Fibroblast of lung (primary cell): ENCODE data around the gene HNF4A.

Experiments
- CTCF ChIP-seq, 2 donors: IDR thresholded peaks in 1 of 2; conservative IDR thresholded peaks in 1 of 2; 1 replicate in 1 of 2; 2 replicates in 1 of 2; pipeline ENCODE4 v1.5.1; 2011 to 2012; ENCODE audit warnings: low read length in 2 of 2, control low read depth in 1 of 2, inconsistent platforms in 1 of 2, low read depth in 1 of 2, mild to moderate bottlenecking in 1 of 2
- EZH2 ChIP-seq: IDR thresholded peaks from 2 replicates; pipeline ENCODE4 v1.5.1; 2012; ENCODE audit warnings: low read length, control low read depth, mild to moderate bottlenecking; ENCODE audit errors: missing control alignments

- TF ChIP-seq CTCF (conservative IDR thresholded peaks at IDR 0.05 in 1 of 2, IDR thresholded peaks at IDR 0.05 in 1 of 2; ENCODE audit: low read depth in 1 of 2, low read length in 2 of 2) (no peak), EZH2 (no peak)
Measured at GRCh38 chr20:44425923-44426322, 70.4 kb downstream of the HNF4A start.
